ENCODE measurements around the gene EYA3.
A peak's percentile ranks its signal among the peaks of the same experiment; 100 is the strongest.

The EYA3 gene

GRCh38 chr1:28088168-28088961, at the start of gene EYA3:
EYA3 (minus strand) TSS chr1:28088610; CDS start chr1:28058026, 30,584 bp downstream.
- TF ChIP-seq CTCF (IDR thresholded peaks at IDR 0.05; ENCODE audit: low read depth, low read length, missing control alignments) = no peak
- peak within 1 kb of the TSS; percentile 75 for H3K4me3 ChIP-seq (ENCODE audit: low read depth, low read length)
- peak; percentile 95 for DNase-seq (ENCODE audit: low read depth)
- in situ Hi-C loops (cut with HindIII; ENCODE audit: low sequenced_read_pairs) = no loop called here

GRCh38 chr1:28136922-28137613, 48.7 kb upstream of the EYA3 start:
- no peak for DNase-seq (ENCODE audit: low read depth)
- no peak overlapping the region for H3K4me3 ChIP-seq (ENCODE audit: low read depth, low read length)
- in situ Hi-C loops (cut with HindIII; ENCODE audit: low sequenced_read_pairs) = no loop called here
- TF ChIP-seq CTCF (IDR thresholded peaks at IDR 0.05; ENCODE audit: low read depth, low read length, missing control alignments) = no peak

- in situ Hi-C loops (cut with HindIII; ENCODE audit: low sequenced_read_pairs) = no loop called here
- H3K4me3 ChIP-seq (ENCODE audit: low read depth, low read length) = no peak overlapping the region
- no peak for DNase-seq (ENCODE audit: low read depth)
- no peak for TF ChIP-seq CTCF (IDR thresholded peaks at IDR 0.05; ENCODE audit: low read depth, low read length, missing control alignments)
Observed at GRCh38 chr1:28136169-28136921, 47.9 kb upstream of the EYA3 start.

GRCh38 chr1:28135371-28136168, 47.2 kb upstream of the EYA3 start:
- in situ Hi-C loops (cut with HindIII; ENCODE audit: low sequenced_read_pairs) = no loop called here
- no peak for DNase-seq (ENCODE audit: low read depth)
- no peak overlapping the region for H3K4me3 ChIP-seq (ENCODE audit: low read depth, low read length)
- no peak for TF ChIP-seq CTCF (IDR thresholded peaks at IDR 0.05; ENCODE audit: low read depth, low read length, missing control alignments)

- TF ChIP-seq CTCF (IDR thresholded peaks at IDR 0.05; ENCODE audit: low read depth, low read length, missing control alignments) = no peak
- H3K4me3 ChIP-seq (ENCODE audit: low read depth, low read length) = no peak overlapping the region
- DNase-seq (ENCODE audit: low read depth) = no peak
- in situ Hi-C loops (cut with HindIII; ENCODE audit: low sequenced_read_pairs) = no loop called here
Observed at GRCh38 chr1:28134651-28135207, 46.3 kb upstream of the EYA3 start.
